ENCODE results near the gene RLN1.

Gene RLN1

GRCh38 chr9:5288591-5288990 lies 51.1 kb downstream of the RLN1 start:
- Histone ChIP-seq H4K20me1 (ENCODE audit: insufficient read depth, low read length) (no peaks in the 10 kb centered on the region), H3K36me3 (replicated peaks; ENCODE audit: insufficient read depth, low read length) (no peaks in the 10 kb centered on the region), H3K9me3 (replicated peaks; ENCODE audit: insufficient read depth, low read length) (no peaks in the 10 kb centered on the region), H3K4me1 (ENCODE audit: low read length) (no peaks in the 10 kb centered on the region), H3K27ac (ENCODE audit: low read length) (no peak overlapping the region), H2AFZ (ENCODE audit: low read length) (no peak overlapping the region), H3K9me2 (replicated peaks; ENCODE audit: insufficient read depth, low read length) (no peaks in the 10 kb centered on the region), H3K9ac (ENCODE audit: low read length) (no peak overlapping the region), H3K4me3 (ENCODE audit: low read length) (no peak overlapping the region), H3K27me3 (replicated peaks; ENCODE audit: insufficient read depth, low read length) (no peaks in the 10 kb centered on the region), H3K4me2 (ENCODE audit: low read depth, low read length) (no peak overlapping the region), H3F3A (ENCODE audit: insufficient read depth, low read length) (no peaks in the 10 kb centered on the region), H3K79me2 (ENCODE audit: low read length) (no peaks in the 10 kb centered on the region)
- TF ChIP-seq EZH2phosphoT487 (IDR thresholded peaks at IDR 0.05; ENCODE audit: low read length) = no peak
- TF ChIP-seq EZH2 (optimal IDR thresholded peaks at IDR 0.05; ENCODE audit: low read depth, low read length) = no peak
- no peak for DNase-seq

GRCh38 chr9:5286262-5286661 lies 53.4 kb downstream of the RLN1 start:
- Histone ChIP-seq H3K79me2 (ENCODE audit: low read length) (no peaks in the 10 kb centered on the region), H3K27me3 (replicated peaks; ENCODE audit: insufficient read depth, low read length) (no peaks in the 10 kb centered on the region), H3K9ac (ENCODE audit: low read length) (no peak overlapping the region), H4K20me1 (ENCODE audit: insufficient read depth, low read length) (no peaks in the 10 kb centered on the region), H3K36me3 (replicated peaks; ENCODE audit: insufficient read depth, low read length) (no peaks in the 10 kb centered on the region), H3K9me3 (replicated peaks; ENCODE audit: insufficient read depth, low read length) (no peaks in the 10 kb centered on the region), H3F3A (ENCODE audit: insufficient read depth, low read length) (no peaks in the 10 kb centered on the region), H3K4me2 (ENCODE audit: low read depth, low read length) (no peak overlapping the region), H2AFZ (ENCODE audit: low read length) (no peak overlapping the region), H3K4me1 (ENCODE audit: low read length) (no peaks in the 10 kb centered on the region), H3K4me3 (ENCODE audit: low read length) (no peak overlapping the region), H3K9me2 (replicated peaks; ENCODE audit: insufficient read depth, low read length) (no peaks in the 10 kb centered on the region), H3K27ac (ENCODE audit: low read length) (no peak overlapping the region)
- TF ChIP-seq EZH2phosphoT487 (IDR thresholded peaks at IDR 0.05; ENCODE audit: low read length) (no peak), EZH2 (optimal IDR thresholded peaks at IDR 0.05; ENCODE audit: low read depth, low read length) (no peak), CTCF (IDR thresholded peaks at IDR 0.05; ENCODE audit: low read length) (no peak)
- no peak for DNase-seq

Data from MM.1S (cell line).